Endothelial cell of umbilical vein (primary cell): Measurements from ENCODE around the gene POU2F3. TPM values are rescaled to one million over a fixed set of nuclear protein-coding genes. Genes with fewer than 3 reads are reported as not detected.

ENCODE experiments used
- BruUV-seq: library from RNA; stranded (reverse); fragments of 400-500 nt; replicated peaks from 2 replicates; lab custom pipeline; 2021; lab: Mats Ljungman, UMichigan
- CTCF ChIA-PET: fragments of 300-600, 350-600 bp; sonication (Branson Sonifier 250); formaldehyde crosslinking; loops from one replicate; lab custom pipeline; 2021; ENCODE audit warnings: antibody characterized with exemption, inconsistent platforms; lab: Charles Lee
- POLR2A ChIA-PET: fragments of 300-600, 350-600 bp; sonication (Branson Sonifier 250); formaldehyde crosslinking; loops from one replicate; lab custom pipeline; 2021; ENCODE audit warnings: antibody characterized with exemption, inconsistent platforms; lab: Charles Lee
- DNase-seq: peaks from one replicate; pipeline ENCODE4 v3.0.0-alpha.2; 2011; ENCODE audit warnings: low read depth, low spot score
- FAIRE-seq: peaks from 2 replicates; lab custom pipeline; 2011; peaks lifted over from hg19 to GRCh38; lab: Jason Lieb, UNC
- H2AFZ ChIP-seq: 2 replicates; pipeline ENCODE4 v1.6.0; 2012; ENCODE audit warnings: low read depth, low read length, control low read depth, inconsistent platforms
- H3K27ac ChIP-seq: 2 replicates; pipeline ENCODE4 v1.5.1; 2011; ENCODE audit warnings: low read depth, mild to moderate bottlenecking, control low read depth, low read length, moderate library complexity; ENCODE audit not compliant: insufficient read depth
- H3K27me3 ChIP-seq, 2 experiments: 2 replicates each; pipeline versions ENCODE4 v1.6.0 to v1.6.1; 2011; ENCODE audit warnings: low read length in 2 of 2, mixed read lengths in 1 of 2; ENCODE audit not compliant: control insufficient read depth in 2 of 2, insufficient read depth in 2 of 2
- H3K36me3 ChIP-seq, 2 experiments: 2 replicates in 1 of 2; 3 replicates in 1 of 2; pipeline ENCODE4 v1.5.1; 2011; ENCODE audit warnings: low read length in 2 of 2, mild to moderate bottlenecking in 1 of 2, moderate library complexity in 1 of 2; ENCODE audit not compliant: control insufficient read depth in 2 of 2, insufficient read depth in 2 of 2; ENCODE audit errors: extremely low read depth in 1 of 2
- H3K4me1 ChIP-seq: 3 replicates; pipeline ENCODE4 v1.5.1; 2011; ENCODE audit warnings: mild to moderate bottlenecking, low read length; ENCODE audit not compliant: control insufficient read depth, insufficient read depth; ENCODE audit errors: extremely low read depth
- H3K4me2 ChIP-seq: 2 replicates; pipeline ENCODE4 v1.6.1; 2011; ENCODE audit warnings: low read length, control low read depth, mixed read lengths; ENCODE audit not compliant: insufficient read depth
- H3K4me3 ChIP-seq, 3 experiments: fragments of 200-600 bp in 1 of 3; sonication (generic), shearing (Covaris generic) in 1 of 3; replicated peaks in 1 of 3; 2 replicates each; pipeline ENCODE4 v1.5.1; 2011 to 2016; ENCODE audit warnings: control low read depth in 3 of 3, low read length in 3 of 3, mild to moderate bottlenecking in 2 of 3, inconsistent platforms in 1 of 3, low read depth in 1 of 3, moderate library complexity in 1 of 3; ENCODE audit not compliant: insufficient read depth in 1 of 3
- H3K79me2 ChIP-seq: 2 replicates; pipeline ENCODE4 v1.6.0; 2012; ENCODE audit warnings: low read length, inconsistent platforms; ENCODE audit not compliant: control insufficient read depth, insufficient read depth
- H3K9ac ChIP-seq: replicated peaks from 2 replicates; pipeline ENCODE3; 2011; ENCODE audit warnings: low read length, control low read depth; ENCODE audit not compliant: insufficient read depth; ENCODE audit errors: extremely low read depth
- H3K9me1 ChIP-seq: replicated peaks from 3 replicates; pipeline ENCODE4 v1.6.0; 2011; ENCODE audit warnings: mild to moderate bottlenecking, low read length; ENCODE audit not compliant: control insufficient read depth, insufficient read depth; ENCODE audit errors: extremely low read depth
- H3K9me3 ChIP-seq: replicated peaks from 2 replicates; pipeline ENCODE4 v1.5.1; 2012; ENCODE audit warnings: low read length, inconsistent platforms; ENCODE audit not compliant: control insufficient read depth, insufficient read depth
- H4K20me1 ChIP-seq: replicated peaks from 2 replicates; pipeline ENCODE3; 2011; ENCODE audit warnings: mild to moderate bottlenecking, low read length; ENCODE audit not compliant: control insufficient read depth, insufficient read depth; ENCODE audit errors: extremely low read depth
- FOS ChIP-seq: IDR thresholded peaks from 2 replicates; pipeline ENCODE4 v1.6.1; 2011; ENCODE audit warnings: mild to moderate bottlenecking, low read length, moderate library complexity, borderline replicate concordance; ENCODE audit not compliant: insufficient read depth
- MYC ChIP-seq: IDR thresholded peaks from one replicate; pipeline ENCODE4 v1.6.1; 2011; ENCODE audit warnings: mild to moderate bottlenecking, low read depth, low read length
- POLR2A ChIP-seq: IDR thresholded peaks from 2 replicates; pipeline ENCODE4 v1.6.1; 2012; ENCODE audit warnings: low read depth, mild to moderate bottlenecking, control low read depth, low read length
- dilution Hi-C: fragments of 300-500 bp; cut with MboI; formaldehyde crosslinking; loops from one replicate; pipeline ENCODE4 v1.15.0; 2019; ENCODE audit warnings: low sequenced_read_pairs; ENCODE audit not compliant: extremely low pct_ligation_motif_present
- intact Hi-C: fragments of 100-400 bp; cut with micrococcal nuclease; formaldehyde crosslinking; loops from one replicate; pipeline ENCODE4 v1.10.0; 2022
- polyA plus RNA-seq, 4 experiments: library from polyadenylated mRNA; depleted of rRNA in 3 of 4; stranded (reverse) in 3 of 4; unstranded in 1 of 4; fragments of >200 nt; gene quantifications; 2 replicates each; pipeline versions ENCODE4 v1.2.1 to v1.2.3, GENCODE V29; 2011 to 2012; ENCODE audit warnings: missing spikeins in 1 of 4
- total RNA-seq: library from RNA; stranded (reverse); gene quantifications from 2 replicates; pipeline ENCODE4 v1.2.3, GENCODE V29; 2021
- TF ChIP-seq, protein P1 (sequence below), 2 donors: IDR thresholded peaks; 1 replicate in 1 of 2; 2 replicates in 1 of 2; pipeline ENCODE4 v1.5.1; 2011; ENCODE audit warnings: low read length in 2 of 2, mild to moderate bottlenecking in 2 of 2, moderate library complexity in 2 of 2, control low read depth in 1 of 2, inconsistent platforms in 1 of 2, low read depth in 1 of 2; ENCODE audit not compliant: insufficient read depth in 1 of 2; ENCODE audit errors: extremely low read depth in 1 of 2

Gene POU2F3
- total and polyA plus RNA-seq, 2 donors (not counting 3 experiments of a cell fraction or from before 2014, with no cell fraction given): 0.06 TPM; not detected in 1

DNA sequence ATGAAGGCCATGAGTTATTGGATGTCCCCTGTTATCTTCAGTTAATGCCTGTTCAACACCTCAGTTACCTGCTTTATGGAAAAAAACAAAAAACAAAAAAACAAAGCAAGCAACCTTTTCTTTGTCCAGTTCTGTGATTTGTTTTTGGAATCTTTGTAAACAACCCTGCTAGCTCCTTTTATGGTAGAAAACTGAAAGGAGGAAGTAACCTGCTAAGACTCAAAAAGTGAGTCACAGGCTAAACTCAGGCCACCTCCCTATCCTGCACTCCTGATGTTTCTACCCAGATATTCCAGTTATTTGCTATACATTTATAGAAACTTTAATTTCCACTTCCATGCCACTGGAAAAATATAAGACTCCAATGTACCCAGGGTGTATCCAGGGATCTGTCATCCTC is 64.6 kb downstream of the POU2F3 start:
- Histone ChIP-seq H3K4me1 (peaks cover 6% of the 10 kb centered on the region), H3K36me3 (no peaks in the 10 kb centered on the region), H3K79me2 (no peaks in the 10 kb centered on the region), H3K27ac (no peak overlapping the region), H4K20me1 (no peaks in the 10 kb centered on the region), H3K9me3 (no peaks in the 10 kb centered on the region), H2AFZ (no peak overlapping the region), H3K4me3 (no peak overlapping the region), H3K4me2 (no peak overlapping the region), H3K27me3 (peaks cover 0 to 3% of the 10 kb centered on the region in 2 experiments), H3K9me1 (no peaks in the 10 kb centered on the region), H3K9ac (no peak overlapping the region)
- intact Hi-C loops (no loop called here), dilution Hi-C loops (no loop called here)
- no TSS peak for BruUV-seq
- no peak for FAIRE-seq
- CTCF ChIA-PET: interaction anchor here (0.6 to 11.4 kb wide), 14 partner anchors 10 to 197 kb away, joined by 3 to 327 read pairs (median 22); partner anchors contain the start of gene POU2F3
- peak; percentile 16 for TF ChIP-seq FOS
- TF ChIP-seq, protein P1, sequence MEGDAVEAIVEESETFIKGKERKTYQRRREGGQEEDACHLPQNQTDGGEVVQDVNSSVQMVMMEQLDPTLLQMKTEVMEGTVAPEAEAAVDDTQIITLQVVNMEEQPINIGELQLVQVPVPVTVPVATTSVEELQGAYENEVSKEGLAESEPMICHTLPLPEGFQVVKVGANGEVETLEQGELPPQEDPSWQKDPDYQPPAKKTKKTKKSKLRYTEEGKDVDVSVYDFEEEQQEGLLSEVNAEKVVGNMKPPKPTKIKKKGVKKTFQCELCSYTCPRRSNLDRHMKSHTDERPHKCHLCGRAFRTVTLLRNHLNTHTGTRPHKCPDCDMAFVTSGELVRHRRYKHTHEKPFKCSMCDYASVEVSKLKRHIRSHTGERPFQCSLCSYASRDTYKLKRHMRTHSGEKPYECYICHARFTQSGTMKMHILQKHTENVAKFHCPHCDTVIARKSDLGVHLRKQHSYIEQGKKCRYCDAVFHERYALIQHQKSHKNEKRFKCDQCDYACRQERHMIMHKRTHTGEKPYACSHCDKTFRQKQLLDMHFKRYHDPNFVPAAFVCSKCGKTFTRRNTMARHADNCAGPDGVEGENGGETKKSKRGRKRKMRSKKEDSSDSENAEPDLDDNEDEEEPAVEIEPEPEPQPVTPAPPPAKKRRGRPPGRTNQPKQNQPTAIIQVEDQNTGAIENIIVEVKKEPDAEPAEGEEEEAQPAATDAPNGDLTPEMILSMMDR (IDR thresholded peaks at IDR 0.05; ENCODE audit: extremely low read depth in 1 of 2, insufficient read depth in 1 of 2, low read depth in 1 of 2, low read length in 2 of 2): no peak
- POLR2A ChIA-PET: no interaction called here
- no peak for DNase-seq

DNA sequence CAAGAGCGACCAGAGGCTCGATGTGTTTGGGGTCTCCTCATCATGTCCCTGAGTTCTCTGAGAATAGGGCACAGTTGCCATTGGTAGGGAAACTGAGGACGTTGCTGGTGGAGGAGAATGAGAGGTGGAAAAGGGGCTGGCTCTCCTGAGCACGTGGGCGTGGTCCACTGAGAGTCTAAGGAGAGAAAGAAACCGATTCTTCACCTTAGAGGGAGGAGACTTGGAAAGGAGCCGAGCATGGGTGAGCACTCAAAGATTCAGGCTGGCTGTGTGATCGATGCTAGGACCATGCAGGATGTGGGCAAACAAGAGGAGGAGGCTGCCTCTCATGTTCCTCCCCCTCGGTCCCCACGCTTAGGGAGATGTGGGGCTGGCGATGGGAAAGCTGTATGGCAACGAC is 65.3 kb downstream of the POU2F3 start:
- Histone ChIP-seq H3K36me3 (no peaks in the 10 kb centered on the region), H3K9me3 (no peaks in the 10 kb centered on the region), H3K9ac (no peak overlapping the region), H3K79me2 (no peaks in the 10 kb centered on the region), H3K27me3 (peaks cover 0 to 5% of the 10 kb centered on the region in 2 experiments), H4K20me1 (no peaks in the 10 kb centered on the region), H3K4me3 (no peak overlapping the region), H3K9me1 (no peaks in the 10 kb centered on the region), H3K27ac (no peak overlapping the region), H3K4me2 (no peak overlapping the region), H3K4me1 (peaks cover 6% of the 10 kb centered on the region), H2AFZ (no peak overlapping the region)
- DNase-seq (no peak), FAIRE-seq (no peak)
- CTCF ChIA-PET: interaction anchor here (2.7 to 11.4 kb wide), 3 partner anchors 9 to 126 kb away, joined by 35 to 327 read pairs (median 52); partner anchors contain the start of gene POU2F3
- BruUV-seq: no TSS peak
- dilution Hi-C loops: no loop called here
- no peak for TF ChIP-seq POLR2A
- no peak for TF ChIP-seq FOS
- no peak for TF ChIP-seq MYC
- POLR2A ChIA-PET: no interaction called here
- intact Hi-C loops: no loop called here
